GM10266 (cell line): ENCODE data around the gene NOTO.

Source experiments
- DNase-seq: peaks from one replicate; pipeline ENCODE4 v3.0.0; 2012; ENCODE audit errors: extremely low spot score
- TF ChIP-seq, protein P1 (sequence below): IDR thresholded peaks from 2 replicates; pipeline ENCODE4 v1.5.1; 2012; ENCODE audit warnings: mild to moderate bottlenecking, low read depth; ENCODE audit not compliant: control insufficient read depth, insufficient read depth; ENCODE audit errors: missing control alignments

Gene NOTO

DNA sequence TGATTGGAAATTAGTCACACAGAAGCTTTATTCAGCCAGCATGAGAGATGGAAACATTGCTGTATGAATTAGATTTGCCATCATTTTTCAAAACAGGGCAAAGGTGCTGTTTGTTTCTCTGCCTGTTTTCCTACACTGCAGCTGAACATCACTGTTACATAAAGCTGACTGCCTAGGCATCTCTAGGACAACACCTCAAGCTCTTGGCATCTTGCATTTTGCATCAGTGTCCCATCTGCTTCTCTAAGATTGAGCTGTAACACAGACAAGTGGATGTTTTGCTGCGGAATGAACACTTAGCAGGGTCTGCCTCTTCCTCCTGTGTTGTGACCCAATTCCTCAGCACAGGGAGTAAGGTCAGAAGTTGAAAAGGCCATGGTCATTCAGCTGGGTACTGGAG lies 36.6 kb downstream of the NOTO start:
- TF ChIP-seq, protein P1, sequence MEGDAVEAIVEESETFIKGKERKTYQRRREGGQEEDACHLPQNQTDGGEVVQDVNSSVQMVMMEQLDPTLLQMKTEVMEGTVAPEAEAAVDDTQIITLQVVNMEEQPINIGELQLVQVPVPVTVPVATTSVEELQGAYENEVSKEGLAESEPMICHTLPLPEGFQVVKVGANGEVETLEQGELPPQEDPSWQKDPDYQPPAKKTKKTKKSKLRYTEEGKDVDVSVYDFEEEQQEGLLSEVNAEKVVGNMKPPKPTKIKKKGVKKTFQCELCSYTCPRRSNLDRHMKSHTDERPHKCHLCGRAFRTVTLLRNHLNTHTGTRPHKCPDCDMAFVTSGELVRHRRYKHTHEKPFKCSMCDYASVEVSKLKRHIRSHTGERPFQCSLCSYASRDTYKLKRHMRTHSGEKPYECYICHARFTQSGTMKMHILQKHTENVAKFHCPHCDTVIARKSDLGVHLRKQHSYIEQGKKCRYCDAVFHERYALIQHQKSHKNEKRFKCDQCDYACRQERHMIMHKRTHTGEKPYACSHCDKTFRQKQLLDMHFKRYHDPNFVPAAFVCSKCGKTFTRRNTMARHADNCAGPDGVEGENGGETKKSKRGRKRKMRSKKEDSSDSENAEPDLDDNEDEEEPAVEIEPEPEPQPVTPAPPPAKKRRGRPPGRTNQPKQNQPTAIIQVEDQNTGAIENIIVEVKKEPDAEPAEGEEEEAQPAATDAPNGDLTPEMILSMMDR, result no peak
- no peak for DNase-seq

DNA sequence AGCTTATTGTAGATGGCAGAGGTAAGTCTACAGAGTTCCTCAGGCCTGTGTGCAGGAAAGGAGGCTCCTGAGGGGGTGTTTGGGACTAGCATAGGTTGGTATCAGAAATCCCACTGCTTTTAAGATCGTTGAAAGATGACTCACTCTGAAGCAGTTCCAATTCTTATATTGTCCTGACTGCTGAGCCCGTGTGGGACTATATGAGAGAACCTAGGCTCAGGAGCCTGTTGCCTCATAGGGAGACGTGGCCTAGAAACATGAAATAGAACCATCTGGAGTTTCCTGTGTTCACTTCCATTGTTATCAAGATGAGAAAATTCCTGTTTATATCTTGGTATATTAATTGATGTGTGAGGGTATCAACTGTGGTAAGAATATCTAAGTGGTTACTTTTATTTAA lies 37.4 kb downstream of the NOTO start:
- DNase-seq, result no peak
- TF ChIP-seq, protein P1, result no peak

GRCh38 chr2:73243884-73244570 lies 41.7 kb downstream of the NOTO start:
- DNase-seq, result no peak
- TF ChIP-seq, protein P1, result no peak

GRCh38 chr2:73244580-73244979 lies 42.2 kb downstream of the NOTO start:
- TF ChIP-seq, protein P1, result no peak

GRCh38 chr2:73246850-73247249 lies 44.5 kb downstream of the NOTO start:
- TF ChIP-seq, protein P1, result no peak
- DNase-seq, result no peak

More at GRCh38 chr2:73244580-73244979, 42.2 kb downstream of the NOTO start:
- DNase-seq, result no peak

DNA sequence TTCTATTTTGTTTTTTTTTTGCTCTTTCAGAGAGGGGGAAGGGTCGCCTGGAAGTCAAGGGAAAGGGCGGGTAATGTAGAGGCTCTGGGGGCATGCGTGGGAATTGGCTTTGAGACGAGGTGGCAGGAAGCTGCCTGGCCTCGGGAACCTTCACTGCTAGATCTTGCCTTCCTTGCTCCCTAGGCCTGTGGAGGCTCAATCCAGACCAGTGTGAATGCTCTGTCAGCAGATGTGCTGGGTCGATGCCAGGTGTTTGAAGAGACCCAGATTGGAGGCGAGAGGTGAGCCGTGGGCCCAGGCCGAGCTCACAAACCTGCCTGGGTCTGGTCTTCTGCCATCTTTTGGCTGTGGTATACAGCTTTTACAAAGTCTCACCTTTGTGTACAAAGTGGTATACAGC lies 47.3 kb downstream of the NOTO start:
- no peak for DNase-seq
- TF ChIP-seq, protein P1, result no peak
